A549 (cell line): ENCODE results near the gene RHBG. TPM values are rescaled to one million over a fixed set of nuclear protein-coding genes. Genes with fewer than 3 reads are reported as not detected.

Experiments
- ATAC-seq, 2 experiments: fragments of 200-7000 bp in 1 of 2; fragments of >200 bp in 1 of 2; cut with Nextera tagmentation in 1 of 2; cut with Tn5 transposase in 1 of 2; 3 replicates each; pipeline versions ENCODE4 v1.8.0 to v1.9.1; 2018 to 2020; ENCODE audit warnings: mild to moderate bottlenecking in 1 of 2, moderate library complexity in 1 of 2
- CTCF ChIA-PET: fragments of 300-600 bp; sonication (Branson Sonifier 250); formaldehyde crosslinking; extraction: SDS; loops from one replicate; lab custom pipeline; 2021; ENCODE audit warnings: antibody characterized with exemption, inconsistent platforms; lab: Yijun Ruan, JAX
- POLR2A ChIA-PET: fragments of 350-600 bp; formaldehyde crosslinking; extraction: SDS; loops from one replicate; lab custom pipeline; 2021; ENCODE audit warnings: antibody characterized with exemption, inconsistent platforms; lab: Yijun Ruan, JAX
- DNase-seq, 2 experiments: peaks; one replicate each; pipeline versions ENCODE4 v3.0.0 to v3.0.0-alpha.2; 2011 to 2016; ENCODE audit warnings: low read depth in 1 of 2, low spot score in 1 of 2
- FAIRE-seq: peaks from 2 replicates; lab custom pipeline; 2011; peaks lifted over from hg19 to GRCh38; lab: Jason Lieb, UNC
- H3K27ac ChIP-seq, 2 experiments: fragments of >200 bp; sonication (Bioruptor Twin); formaldehyde crosslinking; 3 replicates each; pipeline ENCODE4 v1.5.1; 2016 to 2017
- H3K4me1 ChIP-seq: fragments of >200 bp; sonication (Bioruptor Twin); formaldehyde crosslinking; 3 replicates; pipeline ENCODE4 v1.6.1; 2016
- H3K4me2 ChIP-seq: fragments of >200 bp; sonication (Bioruptor Twin); formaldehyde crosslinking; 3 replicates; pipeline ENCODE4 v1.6.1; 2016
- H3K4me3 ChIP-seq: fragments of >200 bp; sonication (Bioruptor Twin); formaldehyde crosslinking; 3 replicates; pipeline ENCODE4 v1.5.1; 2016
- H3K9me3 ChIP-seq: fragments of >200 bp; sonication (Bioruptor Twin); formaldehyde crosslinking; 3 replicates; pipeline ENCODE4 v1.6.1; 2016
- BHLHE40 ChIP-seq: IDR thresholded peaks from 2 replicates; pipeline ENCODE4 v1.6.1; 2012; ENCODE audit warnings: low read depth, low read length, inconsistent platforms
- CBX2 ChIP-seq: fragments of 200-600 bp; sonication (generic); IDR thresholded peaks from 2 replicates; pipeline ENCODE4 v1.6.1; 2016; ENCODE audit warnings: low read depth, mild to moderate bottlenecking, borderline replicate concordance
- CEBPB ChIP-seq, 2 experiments: fragments of >200 bp in 1 of 2; sonication (Bioruptor Twin) in 1 of 2; formaldehyde crosslinking in 1 of 2; IDR thresholded peaks; 2 replicates each; pipeline ENCODE4 v1.6.1; 2012 to 2016
- CHD2 ChIP-seq: fragments of 150-350 bp; IDR thresholded peaks from 2 replicates; pipeline ENCODE4 v1.6.1; 2014; ENCODE audit warnings: low read length; ENCODE audit not compliant: partially characterized antibody
- CTCF ChIP-seq: fragments of >200 bp; sonication (Bioruptor Twin); formaldehyde crosslinking; IDR thresholded peaks from 3 replicates; pipeline ENCODE4 v1.5.1; 2016
- ELK1 ChIP-seq: fragments of 150-350 bp; IDR thresholded peaks from 2 replicates; pipeline ENCODE4 v1.6.1; 2014; ENCODE audit warnings: low read depth, mild to moderate bottlenecking, low read length
- FOXS1 ChIP-seq: fragments of 250-450 bp; sonication (Bioruptor Pico); IDR thresholded peaks from 2 replicates; pipeline ENCODE4 v1.5.0; 2020; ENCODE audit warnings: mild to moderate bottlenecking, moderate library complexity
- GATA3 ChIP-seq: IDR thresholded peaks from 2 replicates; pipeline ENCODE4 v1.6.1; 2012; ENCODE audit warnings: borderline replicate concordance
- JUNB ChIP-seq: fragments of >200 bp; sonication (Bioruptor Twin); formaldehyde crosslinking; IDR thresholded peaks from 2 replicates; pipeline ENCODE4 v1.6.1; 2016
- MAZ ChIP-seq: fragments of 150-350 bp; IDR thresholded peaks from 2 replicates; pipeline ENCODE4 v1.6.1; 2014; ENCODE audit warnings: antibody characterized with exemption, low read depth, low read length, borderline replicate concordance
- NFE2L2 ChIP-seq: fragments of 150-350 bp; conservative IDR thresholded peaks from 2 replicates; pipeline ENCODE4 v1.6.1; 2014; ENCODE audit warnings: low read length
- NPAS2 ChIP-seq: fragments of 250-450 bp; sonication (Bioruptor Pico); IDR thresholded peaks from 2 replicates; pipeline ENCODE4 v1.8.0; 2022; ENCODE audit warnings: mild to moderate bottlenecking, moderate library complexity, borderline replicate concordance
- PBX3 ChIP-seq: IDR thresholded peaks from 2 replicates; pipeline ENCODE4 v1.6.1; 2012
- PHF8 ChIP-seq: fragments of 200-600 bp; sonication (generic); IDR thresholded peaks from 2 replicates; pipeline ENCODE4 v1.6.1; 2016; ENCODE audit warnings: low read depth, mild to moderate bottlenecking, antibody characterized with exemption, moderate library complexity, borderline replicate concordance
- POLR2A ChIP-seq: IDR thresholded peaks from 2 replicates; pipeline ENCODE4 v1.6.1; 2012; ENCODE audit warnings: mild to moderate bottlenecking, low read length
- POLR2AphosphoS2 ChIP-seq: conservative IDR thresholded peaks from 2 replicates; pipeline ENCODE4 v1.6.1; 2012; ENCODE audit warnings: low read length, improper control_type of control experiment, inconsistent platforms
- RARB ChIP-seq: fragments of 250-450 bp; sonication (Bioruptor Pico); IDR thresholded peaks from 2 replicates; pipeline ENCODE4 v1.8.0; 2021; ENCODE audit warnings: mild to moderate bottlenecking, moderate library complexity
- REST ChIP-seq: fragments of 200-600 bp; sonication (generic); IDR thresholded peaks from 2 replicates; pipeline ENCODE4 v1.6.1; 2016; ENCODE audit warnings: antibody characterized with exemption, mild to moderate bottlenecking, moderate library complexity
- TFCP2L1 ChIP-seq: fragments of 250-450 bp; sonication (Bioruptor Pico); IDR thresholded peaks from 2 replicates; pipeline ENCODE4 v1.5.0; 2021; ENCODE audit warnings: mild to moderate bottlenecking
- TP53 ChIP-seq: fragments of 250-450 bp; sonication (Bioruptor Pico); IDR thresholded peaks from 2 replicates; pipeline ENCODE4 v1.5.0; 2021; ENCODE audit warnings: mild to moderate bottlenecking, moderate library complexity
- ZC3H11A ChIP-seq: fragments of 450-650 bp; IDR thresholded peaks from 2 replicates; pipeline ENCODE4 v1.6.1; 2014; ENCODE audit warnings: antibody characterized with exemption, mild to moderate bottlenecking
- ZFP36 ChIP-seq: fragments of 450-650 bp; IDR thresholded peaks from 2 replicates; pipeline ENCODE4 v1.6.1; 2014; ENCODE audit warnings: borderline replicate concordance; ENCODE audit not compliant: partially characterized antibody
- ZSCAN20 ChIP-seq: fragments of 250-450 bp; sonication (Bioruptor Pico); IDR thresholded peaks from 2 replicates; pipeline ENCODE4 v1.8.0; 2022; ENCODE audit warnings: mild to moderate bottlenecking, moderate library complexity
- WGBS: methylation state at CpG from one replicate; pipeline ENCODE4 v1.1.6; 2017; ENCODE audit errors: missing lambda C conversion rate; 5-methylcytosine and 5-hydroxymethylcytosine counted together
- polyA plus RNA-seq, 4 experiments: library from polyadenylated mRNA; depleted of rRNA in 3 of 4; stranded (reverse); fragments of >200 nt; fragmentation: RNase III in 1 of 4; extraction: RNeasy Plus Mini Kit Qiagen cat#74134 plus additional on column Dnase treatment in 1 of 4; gene quantifications; 2 replicates in 3 of 4; 3 replicates in 1 of 4; pipeline ENCODE4 v1.2.3, GENCODE V29; 2011 to 2017

The RHBG gene
- polyA plus RNA-seq, 2 of the 4 experiments (the other 2 are of a cell fraction): 0.06 TPM; not detected in 1

GRCh38 chr1:156360534-156360933, 8.5 kb upstream of the RHBG start:
- FAIRE-seq (no peak), DNase-seq (no peak), ATAC-seq (no peak)
- Histone ChIP-seq H3K9me3 (no peaks in the 10 kb centered on the region), H3K4me2 (no peak overlapping the region), H3K4me1 (no peaks in the 10 kb centered on the region; the same call in 2 of the 3 replicates), H3K4me3 (no peak overlapping the region), H3K27ac (no peak overlapping the region)
- 89% methylated on average over 10 of the region's 11 CpGs for whole genome bisulfite sequencing
- ChIA-PET POLR2A (no interaction called here), CTCF (interaction anchor here (0.6 to 26.9 kb wide), 10 partner anchors 8 to 264 kb away, joined by 3 to 399 read pairs (median 5); partner anchors contain the start of gene RHBG)
- TF ChIP-seq GATA3 (no peak), NFE2L2 (no peak), ELK1 (no peak), NPAS2 (no peak), POLR2A (no peak), PBX3 (no peak), ZFP36 (no peak), CTCF (no peak), TP53 (CRISPR knock-in tag) (no peak), BHLHE40 (no peak)

- no peak overlapping the region for H3K4me3 ChIP-seq
- ChIA-PET POLR2A (no interaction called here), CTCF (interaction anchor here (1.0 to 26.9 kb wide), 5 partner anchors 8 to 80 kb away, joined by 3 to 399 read pairs (median 4); no protein-coding TSS in a partner anchor)
- TF ChIP-seq RARB (CRISPR knock-in tag) (no peak), CEBPB (IDR thresholded peaks at IDR 0.05) (no peak), TFCP2L1 (CRISPR knock-in tag) (no peak), FOXS1 (CRISPR knock-in tag) (no peak), CTCF (no peak), NPAS2 (no peak), JUNB (no peak), ZC3H11A (no peak), CBX2 (no peak), CHD2 (no peak), REST (no peak), MAZ (no peak), PHF8 (no peak), ZSCAN20 (CRISPR knock-in tag) (no peak), POLR2AphosphoS2 (no peak)
- FAIRE-seq (no peak), DNase-seq (no peak), ATAC-seq (no peak)
- no peak overlapping the region for H3K4me2 ChIP-seq
- peaks cover 16% of the 10 kb centered on the region for H3K4me1 ChIP-seq
- no peaks in the 10 kb centered on the region for H3K9me3 ChIP-seq
- H3K27ac ChIP-seq: no peak overlapping the region
Observed at GRCh38 chr1:156365754-156366153, 3.3 kb upstream of the RHBG start.
